Measurements from ENCODE around the gene KCTD7. TPM values are rescaled to one million over a fixed set of nuclear protein-coding genes. Genes with fewer than 3 reads are reported as not detected.

KCTD7 gene
- total and polyA plus RNA-seq, 2 of the 13 experiments (the other 11 are each of a cell fraction or from before 2014, with no cell fraction given): 7.3 to 13.5 TPM

- H3K36me3 ChIP-seq (replicated peaks in 1 of 2; ENCODE audit: control insufficient read depth in 1 of 2, insufficient read depth in 2 of 2, low read length in 2 of 2): peaks cover 0 to 3% of the 10 kb centered on the region in 2 experiments; a peak in 1 of 5 replicates
- no peaks in the 10 kb centered on the region for H3K9me3 ChIP-seq (ENCODE audit: low read length)
- H3K9ac ChIP-seq (ENCODE audit: insufficient read depth, low read depth, low read length): no peak overlapping the region
- no peak overlapping the region for H3K27ac ChIP-seq (ENCODE audit: extremely low read length, insufficient read depth, low read length)
- no TSS peak for BruUV-seq (replicated peaks)
- H3K4me1 ChIP-seq (ENCODE audit: insufficient read depth, low read length): peaks cover 18% of the 10 kb centered on the region
- WGBS (ENCODE audit: low lambda C conversion rate): 69% methylated on average over 2 of the region's 2 CpGs
- ChIA-PET CTCF (ENCODE audit: low intra/inter-chr PET ratio, low total read pairs) (no interaction called here), POLR2A (no interaction called here)
- DNase-seq (ENCODE audit: low spot score) (no peak), FAIRE-seq (no peak), ATAC-seq (no peak)
- TF ChIP-seq MAFK (conservative IDR thresholded peaks at IDR 0.05 in 1 of 2, IDR thresholded peaks at IDR 0.05 in 1 of 2; ENCODE audit: low read length in 2 of 2): peak in 1 of 2 experiments; percentile 42; a peak in 1 of 4 replicates
- TF ChIP-seq BORCS8-MEF2B (CRISPR knock-in tag; IDR thresholded peaks at IDR 0.05): no peak
- H3K4me3 ChIP-seq (replicated peaks in 1 of 3; ENCODE audit: insufficient read depth in 1 of 3, low read depth in 2 of 3, low read length in 3 of 3): no peak overlapping the region
- H3K4me2 ChIP-seq (ENCODE audit: low read depth, low read length): no peak overlapping the region
- no peaks in the 10 kb centered on the region for H3K27me3 ChIP-seq (ENCODE audit: control insufficient read depth in 1 of 2, insufficient read depth in 2 of 2, low read length in 2 of 2)
- intact Hi-C loops (cut with micrococcal nuclease; ENCODE audit: unreplicated experiment) (no loop called here), in situ Hi-C loops (cut with HindIII; ENCODE audit: extremely low pct_ligation_motif_present, low pct_unique_long_range_greater_than_20kb) (no loop called here)
- no peak overlapping the region for H2AFZ ChIP-seq (ENCODE audit: low read length)
- no peaks in the 10 kb centered on the region for H4K20me1 ChIP-seq (ENCODE audit: insufficient read depth, low read length)
- H3K79me2 ChIP-seq (ENCODE audit: insufficient read depth, low read length): peaks cover 35% of the 10 kb centered on the region
Observed at GRCh38 chr7:66689081-66689480, 60.4 kb downstream of the KCTD7 start.

GRCh38 chr7:66693331-66693730 lies 64.7 kb downstream of the KCTD7 start:
- H4K20me1 ChIP-seq (ENCODE audit: insufficient read depth, low read length): no peaks in the 10 kb centered on the region
- no TSS peak for BruUV-seq (replicated peaks)
- in situ Hi-C loops (cut with HindIII; ENCODE audit: extremely low pct_ligation_motif_present, low pct_unique_long_range_greater_than_20kb) (no loop called here), intact Hi-C loops (cut with micrococcal nuclease; ENCODE audit: unreplicated experiment) (no loop called here)
- CTCF ChIA-PET (ENCODE audit: low intra/inter-chr PET ratio, low total read pairs): no interaction called here
- H3K4me1 ChIP-seq (ENCODE audit: insufficient read depth, low read length): peaks cover 17% of the 10 kb centered on the region
- POLR2A ChIA-PET: no interaction called here
- H3K27me3 ChIP-seq (ENCODE audit: control insufficient read depth in 1 of 2, insufficient read depth in 2 of 2, low read length in 2 of 2): no peaks in the 10 kb centered on the region
- H3K36me3 ChIP-seq (replicated peaks in 1 of 2; ENCODE audit: control insufficient read depth in 1 of 2, insufficient read depth in 2 of 2, low read length in 2 of 2): peaks cover 0 to 3% of the 10 kb centered on the region in 2 experiments; a peak in 1 of 5 replicates
- no peak overlapping the region for H3K4me2 ChIP-seq (ENCODE audit: low read depth, low read length)
- no peaks in the 10 kb centered on the region for H3K9me3 ChIP-seq (ENCODE audit: low read length)
- 96% methylated on average over 4 of the region's 4 CpGs for WGBS (ENCODE audit: low lambda C conversion rate)
- FAIRE-seq: no peak
- ATAC-seq: no peak
- no peak overlapping the region for H3K9ac ChIP-seq (ENCODE audit: insufficient read depth, low read depth, low read length)
- no peak overlapping the region for H3K4me3 ChIP-seq (replicated peaks in 1 of 3; ENCODE audit: insufficient read depth in 1 of 3, low read depth in 2 of 3, low read length in 3 of 3)
- no peak overlapping the region for H2AFZ ChIP-seq (ENCODE audit: low read length)
- DNase-seq (ENCODE audit: low spot score): no peak
- no peak overlapping the region for H3K27ac ChIP-seq (ENCODE audit: extremely low read length, insufficient read depth, low read length)
- H3K79me2 ChIP-seq (ENCODE audit: insufficient read depth, low read length): peaks cover 3% of the 10 kb centered on the region
- TF ChIP-seq ZBTB4 (CRISPR knock-in tag; IDR thresholded peaks at IDR 0.05; ENCODE audit: borderline replicate concordance): no peak
- TF ChIP-seq ZNF326 (CRISPR knock-in tag; IDR thresholded peaks at IDR 0.05; ENCODE audit: borderline replicate concordance): no peak
- no peak for TF ChIP-seq ZNF749 (CRISPR knock-in tag; IDR thresholded peaks at IDR 0.05; ENCODE audit: borderline replicate concordance)

Other genes starting within 250 kb of the KCTD7 start
- 22.7 and 27.5 TPM in 2 replicates for gene RABGEF1, start 111.9 kb downstream of the KCTD7 start, total RNA-seq (2016; rRNA removed; fragmentation: Illumina TruSeq; extraction: Trizol)
- gene RABGEF1, start 111.9 kb downstream of the KCTD7 start, polyA plus RNA-seq (2011; rRNA removed): 30.3 and 35.3 TPM in 2 replicates

All from HepG2 (cell line).